Right lobe of liver (tissue), 4 donors: Measurements from ENCODE around the gene ADAMTS19.

Source experiments
- CTCF ChIP-seq, 4 donors: fragments of 200-600 bp in 3 of 4; fragments of 450-650 bp in 1 of 4; IDR thresholded peaks; one replicate each; pipeline versions ENCODE4 v1.5.1 to v1.8.0; 2016 to 2022; ENCODE audit warnings: antibody characterized with exemption in 4 of 4, mild to moderate bottlenecking in 2 of 4
- POLR2A ChIP-seq: fragments of 450-650 bp; IDR thresholded peaks from one replicate; pipeline ENCODE4 v1.6.1; 2017; ENCODE audit warnings: antibody characterized with exemption, mild to moderate bottlenecking
- donor health status: DM: no; HTN: no; CAD: no.
- donor health status: DM: no; HTN: no; CAD: no.
- donor health status: DM: no; HTN: yes; CAD: no.

- TF ChIP-seq CTCF (IDR thresholded peaks at IDR 0.05) (no peak), POLR2A (no peak)
These were observed 162.4 kb downstream of the ADAMTS19 start for GRCh38 chr5:129622531-129622930.
